ENCODE measurements around the gene PTPN3.
A peak's percentile ranks its signal among the peaks of the same experiment; 100 is the strongest.

The PTPN3 gene

DNA sequence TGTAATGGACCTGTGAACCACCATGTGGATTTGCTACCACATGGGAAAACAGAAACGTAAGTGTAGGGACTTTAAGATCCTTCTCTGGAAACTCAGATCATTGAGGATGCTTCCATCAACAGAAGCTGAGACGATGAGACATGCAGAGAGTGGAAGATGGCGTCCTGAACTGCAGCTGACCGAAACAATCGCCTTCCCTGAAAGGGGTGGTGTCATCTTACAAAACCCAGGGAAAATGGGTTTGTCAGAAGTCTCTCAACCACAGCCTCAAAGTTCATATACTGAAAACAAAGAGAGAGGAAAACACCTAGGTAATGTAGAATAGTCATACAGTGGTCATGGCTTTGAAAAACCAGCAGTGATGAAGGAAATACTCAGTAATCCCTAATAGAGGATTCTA is 6.6 kb upstream of the PTPN3 start:
- no peak for DNase-seq

DNA sequence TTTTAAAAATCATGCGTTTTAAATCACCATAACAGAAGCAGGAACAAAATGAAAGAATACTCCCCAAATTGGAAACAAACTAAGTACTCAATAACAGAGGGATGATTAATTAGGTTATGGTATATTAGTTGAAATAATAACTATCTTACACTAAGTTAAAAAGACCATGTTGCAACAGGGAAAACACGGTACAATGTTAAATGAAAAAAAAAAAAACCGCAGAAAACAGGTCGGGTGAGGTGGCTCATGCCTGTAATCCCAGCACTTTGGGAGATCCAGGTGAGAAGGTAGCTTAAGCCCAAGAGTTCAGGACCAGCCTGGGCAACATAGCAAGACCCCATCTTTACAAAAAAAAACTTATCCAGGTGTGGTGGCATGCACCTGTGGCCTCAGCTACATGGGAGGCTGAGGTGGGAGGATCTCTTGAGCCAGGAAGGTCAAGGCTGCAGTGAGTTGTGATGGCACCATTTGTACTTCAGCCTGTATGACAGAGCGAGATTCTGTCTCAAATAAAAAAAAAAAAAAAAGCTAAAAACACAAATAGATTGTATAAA is 2.4 kb upstream of the PTPN3 start:
- DNase-seq = no peak

DNA sequence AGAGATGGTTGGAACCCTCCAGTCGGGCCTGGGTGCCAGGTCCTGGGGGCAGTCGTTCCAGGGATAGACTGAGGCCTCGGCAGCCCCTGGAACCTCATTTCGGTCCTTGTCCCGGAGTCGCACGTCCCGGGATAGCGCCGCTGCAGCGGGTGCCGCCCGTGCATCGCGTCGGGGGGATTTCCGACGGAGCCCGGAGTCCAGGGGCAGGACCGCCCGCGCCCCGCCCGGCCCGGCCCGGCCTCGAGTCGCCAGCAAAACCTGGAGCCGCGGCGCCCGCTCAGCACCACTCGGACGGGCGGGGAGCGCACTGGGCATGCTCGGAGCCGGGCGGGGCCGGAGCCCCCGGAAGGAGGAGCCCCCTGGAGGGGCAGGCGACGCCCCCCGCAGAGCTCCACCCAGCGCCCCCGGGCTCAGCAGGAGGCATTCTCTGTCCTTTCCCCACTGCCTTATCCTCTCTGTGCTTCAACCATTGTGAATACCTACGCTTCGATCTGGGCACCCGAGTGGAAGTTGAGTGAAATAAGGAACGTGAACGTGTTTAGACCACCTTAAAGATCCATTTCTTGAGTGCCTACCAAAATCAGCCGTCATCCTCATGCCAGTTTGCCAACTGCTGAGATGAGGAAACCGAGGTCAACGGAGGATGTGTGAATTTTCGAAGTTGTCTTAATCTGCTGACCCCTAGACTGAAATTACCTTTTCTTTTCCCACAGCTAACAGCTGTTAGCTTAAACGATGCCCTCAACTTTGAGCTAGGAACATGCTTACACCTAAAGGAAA is 1.7 kb upstream of the PTPN3 start:
- peak; percentile 67 for DNase-seq

DNA sequence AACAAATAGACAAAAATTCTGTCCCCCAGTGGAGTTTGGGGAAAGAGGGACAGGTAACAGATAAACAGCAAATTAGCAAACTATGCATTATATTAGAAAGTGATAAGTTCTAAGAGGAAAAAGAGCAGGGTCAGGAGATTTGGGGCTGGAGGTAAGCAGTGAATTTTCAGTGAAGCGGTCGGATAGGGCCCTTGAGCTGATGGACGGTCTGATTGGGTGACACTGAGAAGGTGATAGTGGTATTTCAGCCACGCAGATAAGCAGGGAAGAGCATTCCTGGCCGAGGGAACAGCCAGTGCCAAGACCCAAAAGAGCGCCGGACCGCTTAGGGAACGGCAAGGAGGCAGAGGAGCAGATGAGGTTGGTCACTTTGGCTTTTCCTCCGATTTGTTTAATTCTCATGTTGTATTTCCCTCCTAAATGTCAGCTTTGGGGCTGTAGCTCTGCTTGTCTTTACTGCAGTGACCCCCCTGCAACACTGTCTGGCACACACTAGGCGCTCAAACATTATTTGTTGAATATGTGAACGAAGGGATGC is 1.1 kb upstream of the PTPN3 start:
- no peak for DNase-seq

DNA sequence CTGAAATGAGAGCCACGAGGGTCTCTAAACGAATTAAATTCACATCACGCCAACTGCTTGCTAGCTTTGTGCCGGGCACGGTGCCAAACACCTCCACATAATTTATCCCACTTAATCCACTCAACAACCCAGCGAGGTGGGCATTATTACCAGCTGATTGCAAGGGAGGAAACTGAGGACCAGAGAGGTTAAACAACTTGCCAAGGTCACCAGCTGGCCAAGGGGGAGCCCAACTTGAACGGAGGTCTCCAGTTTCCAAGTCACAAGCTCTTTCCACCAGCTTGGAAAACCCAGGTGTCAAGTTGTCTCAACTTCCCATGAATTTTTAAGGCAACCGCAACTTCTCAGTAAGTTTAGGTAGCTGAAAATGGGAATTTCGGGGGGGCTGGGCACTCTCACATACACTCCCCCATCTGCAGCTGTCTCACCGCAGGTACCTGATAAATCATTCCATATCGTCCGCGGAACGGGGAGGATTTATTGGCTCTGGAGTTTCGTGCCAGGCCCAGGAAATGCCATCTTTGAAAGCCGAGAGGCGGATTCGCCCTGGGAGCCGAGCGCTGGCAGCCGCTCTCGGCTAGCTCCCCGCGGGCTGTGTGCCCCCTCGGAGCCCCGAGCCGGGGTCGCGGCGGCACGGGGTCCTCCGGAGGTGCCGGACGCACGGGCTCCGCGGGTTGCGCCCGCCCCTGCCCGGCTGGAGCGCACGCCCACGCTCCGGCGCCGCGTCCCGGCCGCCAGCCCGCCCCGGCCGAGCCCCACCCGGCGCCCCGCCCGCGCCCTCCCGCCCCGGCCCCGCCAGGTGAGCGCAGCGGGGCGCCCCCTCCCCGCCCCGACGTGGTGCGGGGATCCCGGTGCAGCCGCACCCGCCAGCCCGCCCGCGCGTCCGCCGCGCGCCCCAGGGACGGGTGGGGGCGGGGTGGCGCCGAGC is 617 bp downstream of the PTPN3 start:
- DNase-seq = peak; percentile 39

DNA sequence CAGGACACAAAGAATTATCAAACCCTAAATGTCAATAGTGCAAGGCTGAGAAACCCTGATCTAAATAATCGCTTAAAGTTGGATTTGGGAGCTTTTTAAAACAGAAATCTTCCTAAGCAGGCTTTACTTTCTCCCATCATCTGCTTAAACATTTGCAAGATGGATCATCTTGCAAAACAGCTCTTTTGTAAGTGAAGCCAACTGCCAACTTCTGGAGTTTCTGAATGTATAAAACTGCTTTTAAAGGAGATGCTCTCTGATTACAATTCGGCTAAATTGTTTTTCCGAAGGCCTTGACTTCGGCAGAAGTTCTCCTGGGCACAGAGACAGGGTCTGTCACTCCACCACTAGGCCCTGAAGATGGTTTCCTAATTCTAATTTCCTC is 1.3 kb downstream of the PTPN3 start:
- no peak for DNase-seq

DNA sequence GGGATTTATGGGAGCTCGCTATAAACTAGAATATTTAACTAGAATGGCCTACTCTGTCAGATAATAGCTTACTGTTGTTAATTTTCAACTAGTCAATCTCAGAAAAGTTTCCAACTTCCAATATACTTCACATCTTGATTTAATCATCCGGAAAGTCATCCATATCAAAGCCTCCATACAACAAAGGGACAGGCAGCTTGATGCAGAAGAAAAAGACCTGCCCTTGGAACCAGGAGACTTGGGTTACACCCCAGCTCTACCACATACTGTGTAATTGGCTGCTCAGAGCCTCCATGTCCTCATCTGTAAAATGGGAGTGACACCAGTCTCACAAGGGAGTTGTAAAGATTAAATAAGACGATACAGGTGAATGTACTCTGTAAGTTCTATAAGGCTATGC is 1.9 kb downstream of the PTPN3 start:
- no peak for DNase-seq

DNA sequence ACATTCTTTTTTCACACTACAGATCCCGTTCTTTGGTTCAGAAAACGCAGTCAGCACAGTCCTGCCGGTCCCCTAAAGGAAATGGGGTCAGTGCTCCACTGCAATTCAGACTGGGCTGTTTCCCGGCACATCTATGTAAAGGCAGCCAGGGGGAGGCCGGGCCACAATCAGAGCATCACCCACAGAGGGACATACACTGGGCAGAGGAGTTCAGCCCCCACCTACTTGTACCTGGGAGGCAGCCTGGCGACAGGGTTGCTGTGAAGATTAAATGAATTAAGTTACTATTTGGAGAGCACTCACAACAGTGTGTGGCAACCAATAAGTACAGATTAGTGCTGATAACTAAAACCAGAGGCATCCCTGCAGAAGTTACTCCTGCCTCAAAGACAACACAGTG is 4.5 kb downstream of the PTPN3 start:
- no peak for DNase-seq

DNA sequence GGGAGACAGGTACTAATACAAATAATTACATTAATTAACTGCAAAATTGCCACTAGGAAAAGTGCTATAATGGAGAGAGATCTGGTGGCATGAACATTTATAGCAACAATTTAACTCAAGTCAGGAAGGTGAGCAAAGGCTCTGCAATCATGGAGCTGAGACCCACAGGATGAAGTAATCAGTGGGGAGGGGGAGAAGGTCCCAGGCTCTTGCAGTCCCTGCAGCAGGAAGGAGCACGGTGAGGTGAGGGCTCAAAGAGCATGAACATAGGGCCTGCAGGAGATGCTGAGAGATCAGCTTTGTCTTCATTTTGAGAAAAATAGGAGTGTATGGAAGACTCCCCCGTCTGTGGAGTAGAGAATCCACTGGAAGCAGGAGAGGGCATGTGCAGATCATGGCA is 6.5 kb downstream of the PTPN3 start:
- DNase-seq = no peak

DNA sequence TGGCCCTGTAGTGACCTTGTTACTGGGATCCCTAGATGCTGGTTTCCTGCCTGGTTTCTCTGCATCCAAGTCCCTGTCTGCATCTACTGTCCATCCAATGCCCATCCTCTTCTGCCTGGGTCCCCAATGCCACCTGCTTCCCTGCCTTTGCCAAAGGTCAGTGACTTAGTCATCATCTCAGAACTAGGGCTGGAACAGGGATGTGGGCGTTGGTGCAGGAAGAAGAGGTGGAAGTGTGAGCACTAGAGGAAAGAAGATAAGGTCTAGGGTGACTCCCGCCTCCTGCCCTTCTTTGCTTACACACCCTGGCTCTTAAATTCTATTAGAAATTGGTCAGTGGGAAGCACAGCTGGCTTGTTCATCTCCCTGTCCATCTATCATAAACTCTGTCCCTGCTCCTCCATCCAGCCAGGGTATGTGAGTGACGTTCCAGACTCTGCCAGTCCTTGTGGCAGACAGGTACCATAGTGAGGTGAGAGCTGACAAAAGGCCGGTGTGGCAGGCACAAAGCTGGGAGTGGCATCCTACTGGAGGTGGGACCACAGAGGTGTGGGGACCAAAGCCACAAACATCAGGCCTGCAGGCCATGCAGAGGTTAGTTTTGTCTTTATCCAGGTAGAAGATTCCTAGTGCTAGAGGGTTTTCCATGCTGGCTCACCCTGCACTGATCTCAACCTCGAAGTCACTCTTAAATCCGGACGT is 9.2 kb downstream of the PTPN3 start:
- no peak for DNase-seq

DNA sequence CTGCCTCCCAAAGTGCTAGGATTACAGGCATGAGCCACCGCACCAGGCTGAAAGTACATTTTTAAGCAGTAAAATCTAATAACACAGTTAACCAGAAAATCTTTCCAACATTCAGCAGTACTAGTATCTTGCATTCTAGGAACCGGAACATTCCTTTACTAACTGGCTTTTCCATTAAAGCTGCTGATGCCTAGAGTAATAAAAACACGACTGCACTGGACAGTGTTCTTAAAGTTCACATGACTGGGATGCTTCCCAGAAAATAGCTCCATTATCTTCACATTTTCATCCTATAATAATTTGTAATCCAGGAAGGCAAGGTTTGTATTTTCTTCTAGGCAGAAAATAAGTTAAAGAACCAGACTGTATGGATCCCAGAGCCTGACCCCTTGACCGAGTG is 9.8 kb downstream of the PTPN3 start:
- no peak for DNase-seq

DNA sequence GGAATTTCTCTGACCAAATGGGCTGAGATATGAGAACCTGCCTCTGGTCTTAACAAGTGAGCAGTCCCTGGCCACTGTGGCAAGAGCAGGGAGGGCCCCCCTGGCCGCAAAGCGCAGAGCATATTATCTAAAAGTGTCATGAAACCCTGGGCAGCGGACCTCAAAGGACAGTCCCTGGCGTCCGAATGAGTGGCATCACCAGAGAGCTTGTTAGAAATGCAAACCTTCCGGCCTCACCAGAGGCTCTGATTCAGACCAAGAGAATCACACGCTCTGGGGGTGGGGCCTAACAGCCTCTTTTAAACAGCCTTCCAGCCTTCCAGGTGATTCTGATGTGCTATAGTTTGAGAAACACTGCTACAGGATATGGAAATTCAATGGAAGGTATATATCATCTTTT is 10.9 kb downstream of the PTPN3 start:
- DNase-seq = no peak

DNA sequence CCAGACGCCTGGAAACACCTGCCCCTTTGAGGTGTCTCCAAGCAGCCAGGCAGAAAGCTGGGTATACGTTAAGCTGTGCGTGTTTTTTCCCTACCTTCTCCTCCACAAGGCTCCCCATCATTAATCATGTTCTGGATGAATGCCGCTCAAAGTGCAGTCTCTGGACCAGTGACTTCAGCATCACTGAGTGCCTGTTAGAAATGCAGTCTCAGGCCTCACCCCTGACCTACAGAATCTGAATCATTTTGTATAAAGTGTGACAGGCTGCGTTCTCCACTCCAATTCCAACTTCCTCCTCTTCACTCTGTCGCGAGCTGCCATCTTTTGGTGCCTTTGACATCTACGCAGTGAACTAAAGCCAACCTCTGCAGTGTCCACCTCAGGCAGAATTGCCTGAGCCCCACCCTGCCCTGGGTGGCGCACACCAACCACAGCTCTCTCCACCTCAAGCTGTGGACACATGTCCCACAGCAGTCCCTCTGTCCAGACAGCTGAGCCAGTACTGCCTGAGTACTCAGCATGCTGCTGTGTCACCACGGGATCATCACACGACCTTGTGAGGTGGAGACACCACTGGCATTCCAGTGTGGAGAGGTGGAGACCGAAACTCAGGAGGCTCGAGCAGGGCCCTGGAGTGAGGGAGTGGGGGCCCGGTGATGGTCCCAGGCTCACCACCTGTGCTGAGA is 14.2 kb downstream of the PTPN3 start:
- DNase-seq = no peak

DNA sequence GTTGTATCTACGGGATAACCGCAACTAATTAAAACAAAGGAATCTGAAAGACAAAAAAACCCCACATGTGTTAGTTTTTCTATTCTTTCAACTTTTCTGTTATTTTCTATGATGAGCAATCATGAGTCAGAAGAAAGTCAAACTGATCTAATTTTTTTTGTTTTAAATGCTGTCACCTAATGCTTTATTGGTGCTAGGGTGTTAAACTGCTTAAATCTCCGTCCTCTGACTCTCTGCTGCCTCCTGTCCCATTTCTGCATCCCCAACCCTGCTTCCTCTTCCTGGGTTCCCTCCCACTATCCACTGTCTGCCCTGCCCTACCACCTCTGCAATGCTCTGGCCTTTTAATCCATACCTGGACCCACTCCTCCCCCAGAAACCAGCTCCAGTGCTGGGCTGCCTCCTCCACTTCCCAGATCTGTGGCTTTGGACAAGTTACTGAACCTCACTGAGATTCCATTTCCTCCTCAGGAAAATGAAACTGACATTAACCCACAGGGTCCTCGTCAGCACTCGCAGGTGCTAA is 15.7 kb downstream of the PTPN3 start:
- DNase-seq = no peak

DNA sequence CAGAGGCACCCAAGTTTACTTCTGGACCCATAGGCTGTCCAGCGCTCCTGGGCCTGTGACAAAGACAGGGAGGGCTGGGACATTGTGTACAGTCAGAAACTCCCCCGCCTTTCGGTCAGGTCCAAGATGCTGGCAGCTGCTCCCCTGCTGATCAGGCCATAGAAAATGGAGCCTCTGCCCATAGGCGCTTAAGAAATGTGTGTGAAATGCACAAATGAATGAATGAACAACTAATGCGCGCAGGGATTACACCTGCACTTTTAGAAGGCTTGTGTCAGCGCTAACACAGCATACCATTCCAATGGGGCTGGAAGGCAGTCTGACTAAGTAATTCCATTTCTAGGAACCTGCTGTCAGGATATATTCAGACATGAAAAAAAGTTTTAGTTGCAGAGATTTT is 16.3 kb downstream of the PTPN3 start:
- DNase-seq = no peak

DNA sequence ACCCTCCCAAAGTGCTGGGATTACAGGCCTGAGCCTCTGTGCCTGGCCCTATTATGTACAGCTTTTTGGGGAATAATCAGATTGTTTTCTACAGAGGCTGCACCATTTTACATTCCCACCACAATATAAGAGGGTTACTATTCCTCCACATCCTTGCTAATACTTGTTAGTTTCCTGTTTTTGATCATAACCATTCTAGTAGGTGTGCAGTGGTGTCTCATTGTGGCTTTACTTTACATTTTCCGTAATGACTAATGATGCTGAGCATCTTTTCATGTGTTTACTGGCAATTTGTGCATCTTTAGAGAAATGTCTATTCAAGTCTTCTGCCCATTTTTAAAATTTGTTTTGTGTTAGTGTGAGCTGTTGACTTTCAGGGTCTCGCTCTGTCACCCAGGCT is 18.3 kb downstream of the PTPN3 start:
- DNase-seq = no peak

DNA sequence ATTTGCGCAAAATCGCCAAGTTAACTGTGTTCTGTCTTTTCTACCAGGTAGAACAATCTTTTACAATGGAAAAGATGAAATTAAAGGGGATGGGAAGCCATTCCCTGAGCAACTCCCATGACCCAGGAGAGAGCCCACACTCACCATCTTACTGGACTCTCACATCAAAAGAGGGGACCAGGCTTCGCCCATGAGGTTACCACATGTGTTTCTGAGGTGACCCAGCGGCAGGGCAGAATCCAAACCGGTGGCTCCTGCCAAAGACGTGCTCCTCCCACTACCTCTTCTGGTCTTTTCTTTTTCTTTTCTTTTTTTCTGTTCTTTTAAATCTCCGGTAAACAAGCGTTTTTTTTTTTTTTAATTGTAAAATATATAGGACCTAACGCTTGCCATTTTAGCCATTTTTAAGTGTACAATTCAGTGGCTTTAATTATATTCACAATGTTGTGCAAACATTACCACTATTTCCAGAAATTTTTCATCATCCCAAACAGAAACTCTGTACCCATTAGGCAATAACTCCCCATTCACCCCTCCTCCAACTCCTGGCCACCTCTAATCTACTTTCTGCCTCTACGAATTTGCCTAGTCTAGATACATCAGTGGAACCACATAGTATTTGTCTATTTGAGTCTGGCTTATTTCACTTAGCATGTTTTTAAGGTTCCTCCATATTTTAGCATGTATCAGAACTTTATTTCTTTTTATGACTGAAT is 19.3 kb downstream of the PTPN3 start:
- DNase-seq = no peak

DNA sequence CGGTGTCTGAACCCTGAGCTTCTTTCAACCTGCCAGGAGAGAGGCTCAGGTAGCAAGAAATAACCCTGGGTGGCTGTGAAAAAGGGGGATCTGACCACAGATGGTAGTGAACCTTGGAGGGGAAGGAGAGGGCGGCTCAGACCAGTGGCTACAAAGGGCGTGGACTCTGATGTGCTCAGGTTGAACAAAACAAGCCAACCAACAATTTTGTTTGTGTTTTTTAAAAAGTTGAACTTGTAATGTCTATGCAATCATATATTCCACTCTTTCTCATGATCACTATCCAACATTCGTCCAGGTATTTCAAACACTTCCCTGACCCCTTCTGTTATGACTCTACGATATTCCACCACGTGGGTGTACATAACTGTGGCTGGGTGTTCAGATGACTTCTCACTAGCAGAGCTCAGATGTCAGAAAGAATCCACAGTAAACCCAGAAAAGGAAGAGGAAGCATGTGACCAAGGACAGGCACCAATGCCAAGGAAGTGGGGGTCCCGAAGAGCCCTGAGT is 20.0 kb downstream of the PTPN3 start:
- no peak for DNase-seq

DNA sequence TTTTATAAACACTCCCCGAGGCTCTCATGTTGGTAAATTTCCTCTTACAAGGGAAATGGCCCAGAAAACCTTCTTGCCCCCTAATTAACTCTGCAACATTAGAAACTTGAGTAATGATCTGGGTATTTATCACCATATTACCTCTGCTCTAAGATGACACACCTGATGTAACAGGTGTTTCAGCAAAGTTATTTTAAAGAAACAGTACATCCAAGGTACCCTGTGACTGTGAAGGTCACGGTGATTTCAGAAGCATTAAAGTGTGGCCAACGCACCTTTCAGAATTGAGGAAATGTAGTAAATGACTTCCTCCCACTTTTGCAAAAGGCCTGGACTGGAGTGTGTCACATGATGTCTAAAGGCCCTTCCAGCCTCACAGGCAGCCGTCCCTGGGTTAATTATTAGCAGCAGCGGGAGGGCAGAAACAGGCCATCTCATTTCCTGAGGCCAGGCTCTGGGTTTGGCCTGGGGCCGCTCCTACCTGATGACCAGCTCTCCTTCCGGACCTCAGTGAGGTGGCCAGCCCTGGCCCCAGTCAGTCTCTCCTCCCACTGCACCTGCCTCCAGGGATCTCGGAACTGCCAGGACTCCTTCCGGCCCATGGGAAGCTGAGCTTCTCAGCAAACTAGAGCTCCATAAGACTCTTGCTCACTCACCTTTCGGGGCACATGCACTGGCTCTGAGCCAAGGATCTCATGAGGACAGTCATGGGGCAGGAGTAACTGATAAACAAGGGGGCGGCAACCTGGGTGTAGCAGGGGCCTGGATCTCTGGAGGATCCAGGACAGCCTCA is 20.7 kb downstream of the PTPN3 start:
- DNase-seq = no peak

DNA sequence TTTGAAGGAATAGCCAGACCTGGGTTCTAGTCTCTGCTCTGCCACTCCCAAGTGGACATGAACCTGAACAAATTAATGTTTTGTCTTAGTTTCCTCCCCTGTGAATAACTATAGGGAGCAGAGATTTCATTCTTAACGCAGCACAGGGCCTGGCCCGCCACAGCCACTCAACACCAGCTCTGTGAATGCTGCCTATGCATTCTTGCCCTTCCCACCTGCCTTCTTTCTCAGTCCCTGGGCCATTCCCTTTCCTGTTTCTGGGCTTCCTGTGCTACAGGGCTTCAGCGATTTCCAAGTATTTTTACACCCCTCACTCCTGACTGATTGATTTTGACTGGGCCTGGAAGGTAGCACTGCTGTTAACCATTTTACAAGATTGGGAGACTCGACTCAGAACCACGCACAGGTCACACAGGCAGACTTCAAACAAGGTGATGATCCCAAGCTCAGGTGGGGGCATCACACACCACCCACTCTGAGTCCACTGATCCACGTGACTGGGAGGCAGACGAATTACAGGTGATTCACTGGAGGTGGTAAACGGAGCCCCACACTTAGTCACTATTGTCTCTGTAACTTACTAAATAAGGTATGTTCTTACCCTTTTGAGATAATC is 21.4 kb downstream of the PTPN3 start:
- no peak for DNase-seq
